ENCODE data around the gene EXOSC7. TPM values are rescaled to one million over a fixed set of nuclear protein-coding genes. Genes with fewer than 3 reads are reported as not detected.

The EXOSC7 gene
- total and polyA plus RNA-seq, 4 donors, result 15.5 to 27.2 (median 21.7) TPM

DNA sequence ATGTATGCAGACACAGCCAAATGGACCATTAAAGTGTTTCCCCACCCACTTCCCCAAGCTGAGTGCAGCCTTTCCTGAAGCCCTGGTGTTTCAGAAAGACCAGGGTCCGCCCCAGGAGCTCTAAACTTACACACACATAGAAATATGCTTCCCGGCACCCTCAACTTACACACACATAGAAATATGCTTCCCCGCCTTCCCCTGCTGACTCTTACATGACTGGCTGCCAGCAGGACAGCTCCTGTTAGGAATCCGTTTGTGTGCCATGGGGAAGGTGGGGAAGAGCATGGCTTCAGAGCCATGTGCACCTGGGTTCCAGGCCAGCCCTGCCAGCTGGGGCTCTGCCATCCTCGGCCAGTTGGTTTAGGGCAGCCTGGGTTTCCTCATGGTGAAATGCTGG lies 53.6 kb downstream of the EXOSC7 start (continued):
- TF ChIP-seq, protein P1, sequence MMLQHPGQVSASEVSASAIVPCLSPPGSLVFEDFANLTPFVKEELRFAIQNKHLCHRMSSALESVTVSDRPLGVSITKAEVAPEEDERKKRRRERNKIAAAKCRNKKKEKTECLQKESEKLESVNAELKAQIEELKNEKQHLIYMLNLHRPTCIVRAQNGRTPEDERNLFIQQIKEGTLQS (IDR thresholded peaks at IDR 0.05), result no peak
- TF ChIP-seq, protein P2, sequence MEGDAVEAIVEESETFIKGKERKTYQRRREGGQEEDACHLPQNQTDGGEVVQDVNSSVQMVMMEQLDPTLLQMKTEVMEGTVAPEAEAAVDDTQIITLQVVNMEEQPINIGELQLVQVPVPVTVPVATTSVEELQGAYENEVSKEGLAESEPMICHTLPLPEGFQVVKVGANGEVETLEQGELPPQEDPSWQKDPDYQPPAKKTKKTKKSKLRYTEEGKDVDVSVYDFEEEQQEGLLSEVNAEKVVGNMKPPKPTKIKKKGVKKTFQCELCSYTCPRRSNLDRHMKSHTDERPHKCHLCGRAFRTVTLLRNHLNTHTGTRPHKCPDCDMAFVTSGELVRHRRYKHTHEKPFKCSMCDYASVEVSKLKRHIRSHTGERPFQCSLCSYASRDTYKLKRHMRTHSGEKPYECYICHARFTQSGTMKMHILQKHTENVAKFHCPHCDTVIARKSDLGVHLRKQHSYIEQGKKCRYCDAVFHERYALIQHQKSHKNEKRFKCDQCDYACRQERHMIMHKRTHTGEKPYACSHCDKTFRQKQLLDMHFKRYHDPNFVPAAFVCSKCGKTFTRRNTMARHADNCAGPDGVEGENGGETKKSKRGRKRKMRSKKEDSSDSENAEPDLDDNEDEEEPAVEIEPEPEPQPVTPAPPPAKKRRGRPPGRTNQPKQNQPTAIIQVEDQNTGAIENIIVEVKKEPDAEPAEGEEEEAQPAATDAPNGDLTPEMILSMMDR (IDR thresholded peaks at IDR 0.05; ENCODE audit: low read depth, low read length, missing input control), result no peak
- TF ChIP-seq RAD21 (IDR thresholded peaks at IDR 0.05), result no peak
- TF ChIP-seq MAX (IDR thresholded peaks at IDR 0.05), result no peak
- no peak for TF ChIP-seq EGR1 (IDR thresholded peaks at IDR 0.05; ENCODE audit: low read depth in 2 of 2)
- no peak for TF ChIP-seq NR2F2 (IDR thresholded peaks at IDR 0.05)
- no peak for TF ChIP-seq FOXA2 (IDR thresholded peaks at IDR 0.05)
- no peak for TF ChIP-seq GABPA (IDR thresholded peaks at IDR 0.05 in 1 of 2, conservative IDR thresholded peaks at IDR 0.05 in 1 of 2)

DNA sequence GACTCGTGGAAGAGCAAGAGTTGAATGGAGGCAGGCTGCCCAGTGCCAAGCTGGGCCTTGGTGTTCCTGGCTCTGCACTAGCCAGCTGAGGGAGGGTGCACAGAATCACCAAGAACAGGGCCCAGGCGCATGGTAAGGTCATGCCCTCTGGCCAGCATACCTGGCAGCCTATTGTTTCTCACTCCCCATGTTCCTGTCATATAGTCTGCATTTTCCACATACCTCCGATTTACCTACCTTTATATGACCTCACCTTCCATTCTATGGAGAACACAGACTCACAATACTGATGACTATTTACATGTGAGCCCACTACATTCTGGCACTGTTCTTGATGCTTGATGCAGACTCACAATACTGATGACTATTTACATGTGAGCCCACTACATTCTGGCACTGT lies 55.5 kb downstream of the EXOSC7 start:
- no peak overlapping the region for H3K4me3 ChIP-seq (ENCODE audit: low read depth in 1 of 3, low read length in 3 of 3)
- no peak overlapping the region for H3K27ac ChIP-seq (ENCODE audit: low read depth in 1 of 2, low read length in 2 of 2)
- no peak overlapping the region for H3K9ac ChIP-seq (ENCODE audit: low read depth in 1 of 2, low read length in 2 of 2)
- H3K9me3 ChIP-seq (ENCODE audit: control insufficient read depth in 4 of 4, low read length in 3 of 4), result no peaks in the 10 kb centered on the region
- no peak for DNase-seq (ENCODE audit: low spot score)
- no peaks in the 10 kb centered on the region for H3K36me3 ChIP-seq (ENCODE audit: control insufficient read depth in 4 of 4, insufficient read depth in 3 of 4, low read depth in 1 of 4, low read length in 3 of 4)
- TF ChIP-seq HNF4G (IDR thresholded peaks at IDR 0.05) (no peak), GABPA (IDR thresholded peaks at IDR 0.05 in 1 of 2, conservative IDR thresholded peaks at IDR 0.05 in 1 of 2) (no peak), NR2F2 (IDR thresholded peaks at IDR 0.05) (no peak), HNF4A (conservative IDR thresholded peaks at IDR 0.05) (no peak), JUND (IDR thresholded peaks at IDR 0.05) (no peak), EGR1 (IDR thresholded peaks at IDR 0.05; ENCODE audit: low read depth in 2 of 2) (no peak), FOXA1 (IDR thresholded peaks at IDR 0.05) (no peak), YY1 (IDR thresholded peaks at IDR 0.05) (no peak), SP1 (IDR thresholded peaks at IDR 0.05) (no peak), ZBTB33 (IDR thresholded peaks at IDR 0.05) (no peak), TAF1 (conservative IDR thresholded peaks at IDR 0.05) (no peak), RAD21 (IDR thresholded peaks at IDR 0.05) (no peak)
- TF ChIP-seq, protein P3, sequence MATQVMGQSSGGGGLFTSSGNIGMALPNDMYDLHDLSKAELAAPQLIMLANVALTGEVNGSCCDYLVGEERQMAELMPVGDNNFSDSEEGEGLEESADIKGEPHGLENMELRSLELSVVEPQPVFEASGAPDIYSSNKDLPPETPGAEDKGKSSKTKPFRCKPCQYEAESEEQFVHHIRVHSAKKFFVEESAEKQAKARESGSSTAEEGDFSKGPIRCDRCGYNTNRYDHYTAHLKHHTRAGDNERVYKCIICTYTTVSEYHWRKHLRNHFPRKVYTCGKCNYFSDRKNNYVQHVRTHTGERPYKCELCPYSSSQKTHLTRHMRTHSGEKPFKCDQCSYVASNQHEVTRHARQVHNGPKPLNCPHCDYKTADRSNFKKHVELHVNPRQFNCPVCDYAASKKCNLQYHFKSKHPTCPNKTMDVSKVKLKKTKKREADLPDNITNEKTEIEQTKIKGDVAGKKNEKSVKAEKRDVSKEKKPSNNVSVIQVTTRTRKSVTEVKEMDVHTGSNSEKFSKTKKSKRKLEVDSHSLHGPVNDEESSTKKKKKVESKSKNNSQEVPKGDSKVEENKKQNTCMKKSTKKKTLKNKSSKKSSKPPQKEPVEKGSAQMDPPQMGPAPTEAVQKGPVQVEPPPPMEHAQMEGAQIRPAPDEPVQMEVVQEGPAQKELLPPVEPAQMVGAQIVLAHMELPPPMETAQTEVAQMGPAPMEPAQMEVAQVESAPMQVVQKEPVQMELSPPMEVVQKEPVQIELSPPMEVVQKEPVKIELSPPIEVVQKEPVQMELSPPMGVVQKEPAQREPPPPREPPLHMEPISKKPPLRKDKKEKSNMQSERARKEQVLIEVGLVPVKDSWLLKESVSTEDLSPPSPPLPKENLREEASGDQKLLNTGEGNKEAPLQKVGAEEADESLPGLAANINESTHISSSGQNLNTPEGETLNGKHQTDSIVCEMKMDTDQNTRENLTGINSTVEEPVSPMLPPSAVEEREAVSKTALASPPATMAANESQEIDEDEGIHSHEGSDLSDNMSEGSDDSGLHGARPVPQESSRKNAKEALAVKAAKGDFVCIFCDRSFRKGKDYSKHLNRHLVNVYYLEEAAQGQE (IDR thresholded peaks at IDR 0.05), result no peak
- TF ChIP-seq, protein P1 (IDR thresholded peaks at IDR 0.05), result no peak
- TF ChIP-seq, protein P2 (IDR thresholded peaks at IDR 0.05; ENCODE audit: low read depth, low read length, missing input control), result no peak
- H3K4me1 ChIP-seq (ENCODE audit: control insufficient read depth in 4 of 4, insufficient read depth in 4 of 4, low read length in 3 of 4), result peaks cover 0 to 18% (median 2%) of the 10 kb centered on the region in 4 donors
- no peaks in the 10 kb centered on the region for H3K27me3 ChIP-seq (ENCODE audit: control insufficient read depth in 4 of 4, insufficient read depth in 4 of 4, low read length in 3 of 4)
- 63% methylated on average over 3 of the region's 3 CpGs for WGBS

Measured in liver (tissue), 9 donors.